ENCODE results near the gene IPO11. TPM values are rescaled to one million over a fixed set of nuclear protein-coding genes. Genes with fewer than 3 reads are reported as not detected.

Gene IPO11
- total and polyA plus RNA-seq, 2 of the 13 experiments (the other 11 are each of a cell fraction or from before 2014, with no cell fraction given) = 13.9 to 24.4 TPM

DNA sequence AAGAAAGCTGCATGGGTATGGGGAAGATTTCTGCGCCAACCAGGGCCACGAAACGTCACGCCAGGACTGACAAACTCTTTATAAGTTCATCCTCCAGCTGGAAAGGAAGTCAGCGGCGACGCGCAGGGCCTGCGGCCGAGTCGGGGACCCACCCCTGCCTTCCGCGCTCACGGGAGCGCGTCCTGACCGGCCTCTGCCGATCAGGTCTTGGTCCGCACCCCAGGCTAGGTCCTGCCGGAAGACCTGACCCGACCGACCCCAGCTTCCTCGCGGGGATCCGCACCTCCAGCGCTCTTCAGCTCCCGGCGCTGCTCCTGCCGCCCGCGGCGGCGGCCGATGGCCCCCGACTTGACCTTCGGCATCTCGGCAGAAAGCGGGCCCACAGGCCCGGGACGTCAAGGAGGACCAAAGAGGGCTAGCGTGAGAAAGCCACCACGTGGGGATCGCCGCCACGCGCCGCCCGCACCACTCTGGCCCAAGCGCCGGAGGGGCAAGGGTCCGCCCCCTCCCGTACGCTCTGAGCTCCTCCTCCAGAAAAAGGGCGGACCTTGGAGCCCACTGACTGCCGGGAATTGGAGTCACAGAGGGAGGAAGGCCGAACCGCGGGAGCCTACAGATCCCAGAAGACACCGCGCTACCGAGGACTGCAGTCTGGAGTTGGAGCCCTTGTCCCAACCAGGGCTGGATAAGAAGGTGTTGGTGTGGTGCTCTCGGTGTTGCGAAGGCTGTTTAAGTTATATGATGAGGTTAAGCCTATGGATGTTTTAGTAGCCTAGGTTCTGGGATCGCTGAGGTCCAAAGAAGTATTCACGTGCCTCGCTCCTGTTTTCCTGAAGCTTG lies 8.9 kb upstream of the IPO11 start, which contains the start of gene DIMT1 (continued):
- TF ChIP-seq, protein P1, sequence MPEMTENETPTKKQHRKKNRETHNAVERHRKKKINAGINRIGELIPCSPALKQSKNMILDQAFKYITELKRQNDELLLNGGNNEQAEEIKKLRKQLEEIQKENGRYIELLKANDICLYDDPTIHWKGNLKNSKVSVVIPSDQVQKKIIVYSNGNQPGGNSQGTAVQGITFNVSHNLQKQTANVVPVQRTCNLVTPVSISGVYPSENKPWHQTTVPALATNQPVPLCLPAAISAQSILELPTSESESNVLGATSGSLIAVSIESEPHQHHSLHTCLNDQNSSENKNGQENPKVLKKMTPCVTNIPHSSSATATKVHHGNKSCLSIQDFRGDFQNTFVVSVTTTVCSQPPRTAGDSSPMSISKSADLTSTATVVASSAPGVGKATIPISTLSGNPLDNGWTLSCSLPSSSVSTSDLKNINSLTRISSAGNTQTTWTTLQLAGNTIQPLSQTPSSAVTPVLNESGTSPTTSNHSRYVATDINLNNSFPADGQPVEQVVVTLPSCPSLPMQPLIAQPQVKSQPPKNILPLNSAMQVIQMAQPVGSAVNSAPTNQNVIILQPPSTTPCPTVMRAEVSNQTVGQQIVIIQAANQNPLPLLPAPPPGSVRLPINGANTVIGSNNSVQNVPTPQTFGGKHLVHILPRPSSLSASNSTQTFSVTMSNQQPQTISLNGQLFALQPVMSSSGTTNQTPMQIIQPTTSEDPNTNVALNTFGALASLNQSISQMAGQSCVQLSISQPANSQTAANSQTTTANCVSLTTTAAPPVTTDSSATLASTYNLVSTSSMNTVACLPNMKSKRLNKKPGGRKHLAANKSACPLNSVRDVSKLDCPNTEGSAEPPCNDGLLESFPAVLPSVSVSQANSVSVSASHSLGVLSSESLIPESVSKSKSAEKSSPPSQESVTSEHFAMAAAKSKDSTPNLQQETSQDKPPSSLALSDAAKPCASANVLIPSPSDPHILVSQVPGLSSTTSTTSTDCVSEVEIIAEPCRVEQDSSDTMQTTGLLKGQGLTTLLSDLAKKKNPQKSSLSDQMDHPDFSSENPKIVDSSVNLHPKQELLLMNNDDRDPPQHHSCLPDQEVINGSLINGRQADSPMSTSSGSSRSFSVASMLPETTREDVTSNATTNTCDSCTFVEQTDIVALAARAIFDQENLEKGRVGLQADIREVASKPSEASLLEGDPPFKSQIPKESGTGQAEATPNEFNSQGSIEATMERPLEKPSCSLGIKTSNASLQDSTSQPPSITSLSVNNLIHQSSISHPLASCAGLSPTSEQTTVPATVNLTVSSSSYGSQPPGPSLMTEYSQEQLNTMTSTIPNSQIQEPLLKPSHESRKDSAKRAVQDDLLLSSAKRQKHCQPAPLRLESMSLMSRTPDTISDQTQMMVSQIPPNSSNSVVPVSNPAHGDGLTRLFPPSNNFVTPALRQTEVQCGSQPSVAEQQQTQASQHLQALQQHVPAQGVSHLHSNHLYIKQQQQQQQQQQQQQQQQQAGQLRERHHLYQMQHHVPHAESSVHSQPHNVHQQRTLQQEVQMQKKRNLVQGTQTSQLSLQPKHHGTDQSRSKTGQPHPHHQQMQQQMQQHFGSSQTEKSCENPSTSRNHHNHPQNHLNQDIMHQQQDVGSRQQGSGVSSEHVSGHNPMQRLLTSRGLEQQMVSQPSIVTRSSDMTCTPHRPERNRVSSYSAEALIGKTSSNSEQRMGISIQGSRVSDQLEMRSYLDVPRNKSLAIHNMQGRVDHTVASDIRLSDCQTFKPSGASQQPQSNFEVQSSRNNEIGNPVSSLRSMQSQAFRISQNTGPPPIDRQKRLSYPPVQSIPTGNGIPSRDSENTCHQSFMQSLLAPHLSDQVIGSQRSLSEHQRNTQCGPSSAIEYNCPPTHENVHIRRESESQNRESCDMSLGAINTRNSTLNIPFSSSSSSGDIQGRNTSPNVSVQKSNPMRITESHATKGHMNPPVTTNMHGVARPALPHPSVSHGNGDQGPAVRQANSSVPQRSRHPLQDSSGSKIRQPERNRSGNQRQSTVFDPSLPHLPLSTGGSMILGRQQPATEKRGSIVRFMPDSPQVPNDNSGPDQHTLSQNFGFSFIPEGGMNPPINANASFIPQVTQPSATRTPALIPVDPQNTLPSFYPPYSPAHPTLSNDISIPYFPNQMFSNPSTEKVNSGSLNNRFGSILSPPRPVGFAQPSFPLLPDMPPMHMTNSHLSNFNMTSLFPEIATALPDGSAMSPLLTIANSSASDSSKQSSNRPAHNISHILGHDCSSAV (CRISPR knock-in tag; IDR thresholded peaks at IDR 0.05; ENCODE audit: borderline replicate concordance) = 0 out of 2 replicates have a peak, but pooled peaks have one; percentile 60
- peak; percentile 87; the same call in 1 of the 2 replicates for TF ChIP-seq RFXANK (CRISPR knock-in tag; IDR thresholded peaks at IDR 0.05)
- no peak; the same call in none of the 2 replicates for TF ChIP-seq RXRB (CRISPR knock-in tag; IDR thresholded peaks at IDR 0.05; ENCODE audit: borderline replicate concordance)
- peak; percentile 23; the same call in 1 of the 2 replicates for TF ChIP-seq ZNF292 (CRISPR knock-in tag; IDR thresholded peaks at IDR 0.05; ENCODE audit: borderline replicate concordance, low read depth)
- peak; percentile 83 for TF ChIP-seq RNF2 (conservative IDR thresholded peaks at IDR 0.05; ENCODE audit: low read depth)
- TF ChIP-seq ZNF616 (CRISPR knock-in tag; IDR thresholded peaks at IDR 0.05; ENCODE audit: low read depth) = no peak; the same call in 1 of the 2 replicates
- peak; percentile 81; the same call in 1 of the 2 replicates for TF ChIP-seq ZNF333 (CRISPR knock-in tag; IDR thresholded peaks at IDR 0.05; ENCODE audit: borderline replicate concordance)
- TF ChIP-seq SIX4 (CRISPR knock-in tag; IDR thresholded peaks at IDR 0.05) = no peak; the same call in 1 of the 2 replicates
- TF ChIP-seq, protein P2, sequence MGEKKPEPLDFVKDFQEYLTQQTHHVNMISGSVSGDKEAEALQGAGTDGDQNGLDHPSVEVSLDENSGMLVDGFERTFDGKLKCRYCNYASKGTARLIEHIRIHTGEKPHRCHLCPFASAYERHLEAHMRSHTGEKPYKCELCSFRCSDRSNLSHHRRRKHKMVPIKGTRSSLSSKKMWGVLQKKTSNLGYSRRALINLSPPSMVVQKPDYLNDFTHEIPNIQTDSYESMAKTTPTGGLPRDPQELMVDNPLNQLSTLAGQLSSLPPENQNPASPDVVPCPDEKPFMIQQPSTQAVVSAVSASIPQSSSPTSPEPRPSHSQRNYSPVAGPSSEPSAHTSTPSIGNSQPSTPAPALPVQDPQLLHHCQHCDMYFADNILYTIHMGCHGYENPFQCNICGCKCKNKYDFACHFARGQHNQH (CRISPR knock-in tag; IDR thresholded peaks at IDR 0.05) = peak; percentile 82
- TF ChIP-seq PCBP2 (optimal IDR thresholded peaks at IDR 0.05; ENCODE audit: low read depth, low read length, poor library complexity, severe bottlenecking) = no peak
- TF ChIP-seq MAFF (IDR thresholded peaks at IDR 0.05; ENCODE audit: low read depth, low read length) = no peak
- peak; percentile 79 for TF ChIP-seq HES4 (CRISPR knock-in tag; IDR thresholded peaks at IDR 0.05; ENCODE audit: borderline replicate concordance)
- TF ChIP-seq, protein P3, sequence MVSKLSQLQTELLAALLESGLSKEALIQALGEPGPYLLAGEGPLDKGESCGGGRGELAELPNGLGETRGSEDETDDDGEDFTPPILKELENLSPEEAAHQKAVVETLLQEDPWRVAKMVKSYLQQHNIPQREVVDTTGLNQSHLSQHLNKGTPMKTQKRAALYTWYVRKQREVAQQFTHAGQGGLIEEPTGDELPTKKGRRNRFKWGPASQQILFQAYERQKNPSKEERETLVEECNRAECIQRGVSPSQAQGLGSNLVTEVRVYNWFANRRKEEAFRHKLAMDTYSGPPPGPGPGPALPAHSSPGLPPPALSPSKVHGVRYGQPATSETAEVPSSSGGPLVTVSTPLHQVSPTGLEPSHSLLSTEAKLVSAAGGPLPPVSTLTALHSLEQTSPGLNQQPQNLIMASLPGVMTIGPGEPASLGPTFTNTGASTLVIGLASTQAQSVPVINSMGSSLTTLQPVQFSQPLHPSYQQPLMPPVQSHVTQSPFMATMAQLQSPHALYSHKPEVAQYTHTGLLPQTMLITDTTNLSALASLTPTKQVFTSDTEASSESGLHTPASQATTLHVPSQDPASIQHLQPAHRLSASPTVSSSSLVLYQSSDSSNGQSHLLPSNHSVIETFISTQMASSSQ (IDR thresholded peaks at IDR 0.05; ENCODE audit: low read depth) = 0 out of 2 replicates have a peak, but pooled peaks have one; percentile 20
- TF ChIP-seq, protein P3 (CRISPR knock-in tag; IDR thresholded peaks at IDR 0.05; ENCODE audit: borderline replicate concordance) = no peak; the same call in 1 of the 2 replicates

All from HepG2 (cell line).